ENCODE data around the gene DOCK1.

Gene DOCK1

DNA sequence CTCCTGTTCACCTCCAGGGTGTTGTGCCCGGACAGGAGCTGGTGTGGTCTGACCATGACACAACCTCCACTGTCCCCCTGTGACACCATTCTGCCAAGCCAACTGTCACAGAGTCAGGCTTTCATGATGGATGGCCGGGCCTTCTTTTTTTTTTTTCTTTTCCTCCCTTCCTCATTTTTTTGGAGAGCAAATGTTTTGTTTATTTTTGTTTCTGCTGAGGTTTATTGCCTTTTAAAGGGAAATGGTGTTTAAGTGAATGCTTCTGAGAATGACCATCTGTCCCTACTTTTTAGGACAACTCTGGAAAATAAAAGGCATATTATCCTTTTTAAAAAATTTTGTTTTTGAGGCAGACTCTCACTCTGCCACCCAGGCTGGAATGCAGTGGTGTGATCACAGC, 528.8 kb downstream of the DOCK1 start:
- Histone ChIP-seq H3K79me2 (ENCODE audit: control insufficient read depth, insufficient read depth, low read length, poor library complexity) (no peaks in the 10 kb centered on the region), H3K9ac (ENCODE audit: low read length) (no peak overlapping the region), H3K4ac (ENCODE audit: low read depth, low read length) (no peak overlapping the region), H2BK120ac (ENCODE audit: insufficient read depth, low read length, poor library complexity) (no peak overlapping the region), H4K8ac (ENCODE audit: low read depth, low read length) (no peak overlapping the region), H3K4me2 (ENCODE audit: low read length) (no peak overlapping the region), H3K79me1 (ENCODE audit: low read length) (no peaks in the 10 kb centered on the region), H2AFZ (ENCODE audit: insufficient read depth, low read length, poor library complexity) (no peak overlapping the region), H3K4me1 (ENCODE audit: control insufficient read depth in 1 of 2, insufficient read depth in 2 of 2, low read length in 2 of 2) (no peaks in the 10 kb centered on the region), H3K27ac (ENCODE audit: low read depth, low read length) (no peak overlapping the region), H3K18ac (ENCODE audit: low read length) (no peak overlapping the region), H3K14ac (ENCODE audit: low read length) (no peak overlapping the region), H3K23ac (ENCODE audit: low read length) (no peak overlapping the region), H3K9me3 (ENCODE audit: insufficient read depth, low read depth, low read length) (peaks cover 6% of the 10 kb centered on the region), H3K36me3 (ENCODE audit: control insufficient read depth in 1 of 2, insufficient read depth in 2 of 2, low read length in 2 of 2) (peaks cover 19 to 23% of the 10 kb centered on the region in 2 experiments), H4K91ac (ENCODE audit: low read depth, low read length) (no peak overlapping the region), H2BK5ac (ENCODE audit: low read depth, low read length, poor library complexity) (no peak overlapping the region), H2AK5ac (ENCODE audit: low read length) (no peak overlapping the region), H3K27me3 (ENCODE audit: insufficient read depth, low read length) (no peaks in the 10 kb centered on the region), H3K4me3 (ENCODE audit: low read depth, low read length) (no peak overlapping the region), H2BK12ac (ENCODE audit: low read length) (no peak overlapping the region), H4K12ac (ENCODE audit: low read depth, low read length) (no peak overlapping the region)
- no CpG with 5 or more reads among the region's 2 CpGs for WGBS (ENCODE audit: extremely low coverage, insufficient coverage, insufficient read length)
- no peak for DNase-seq

DNA sequence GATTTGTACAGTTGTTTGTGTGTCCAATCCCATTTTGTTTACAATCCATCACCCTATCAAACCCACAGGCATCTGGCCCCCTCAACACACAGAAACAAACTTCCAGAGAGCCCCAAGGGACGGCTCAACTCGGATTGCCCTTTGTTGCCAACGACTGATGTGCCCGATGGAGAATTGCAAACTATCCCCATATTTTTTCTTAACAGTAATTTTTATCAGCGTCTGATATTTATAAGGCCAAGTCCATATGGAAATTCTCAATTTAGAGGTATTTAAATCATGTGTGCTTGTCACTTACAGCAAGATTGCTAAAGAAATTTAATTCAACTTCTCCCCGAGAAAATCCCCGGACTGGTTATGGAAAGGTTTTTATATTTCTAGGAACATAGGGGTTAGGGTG, 530.0 kb downstream of the DOCK1 start:
- no peak overlapping the region for H3K18ac ChIP-seq (ENCODE audit: low read length)
- peaks cover 21 to 29% of the 10 kb centered on the region in 2 experiments for H3K36me3 ChIP-seq (ENCODE audit: control insufficient read depth in 1 of 2, insufficient read depth in 2 of 2, low read length in 2 of 2)
- no peaks in the 10 kb centered on the region for H3K27me3 ChIP-seq (ENCODE audit: insufficient read depth, low read length)
- no peak overlapping the region for H3K4me3 ChIP-seq (ENCODE audit: low read depth, low read length)
- H4K12ac ChIP-seq (ENCODE audit: low read depth, low read length): no peak overlapping the region
- no peak overlapping the region for H2BK5ac ChIP-seq (ENCODE audit: low read depth, low read length, poor library complexity)
- H3K4me1 ChIP-seq (ENCODE audit: control insufficient read depth in 1 of 2, insufficient read depth in 2 of 2, low read length in 2 of 2): no peaks in the 10 kb centered on the region
- DNase-seq: no peak
- no peak overlapping the region for H3K4me2 ChIP-seq (ENCODE audit: low read length)
- no peak overlapping the region for H2BK120ac ChIP-seq (ENCODE audit: insufficient read depth, low read length, poor library complexity)
- no peaks in the 10 kb centered on the region for H3K79me1 ChIP-seq (ENCODE audit: low read length)
- H3K9me3 ChIP-seq (ENCODE audit: insufficient read depth, low read depth, low read length): peaks cover 3% of the 10 kb centered on the region
- H2AK5ac ChIP-seq (ENCODE audit: low read length): no peak overlapping the region
- no peak overlapping the region for H3K14ac ChIP-seq (ENCODE audit: low read length)
- no peak overlapping the region for H2BK12ac ChIP-seq (ENCODE audit: low read length)
- WGBS (ENCODE audit: extremely low coverage, insufficient coverage, insufficient read length): no CpG with 5 or more reads among the region's 7 CpGs
- H3K9ac ChIP-seq (ENCODE audit: low read length): no peak overlapping the region
- H3K23ac ChIP-seq (ENCODE audit: low read length): no peak overlapping the region
- no peak overlapping the region for H4K91ac ChIP-seq (ENCODE audit: low read depth, low read length)
- H3K27ac ChIP-seq (ENCODE audit: low read depth, low read length): no peak overlapping the region
- no peaks in the 10 kb centered on the region for H3K79me2 ChIP-seq (ENCODE audit: control insufficient read depth, insufficient read depth, low read length, poor library complexity)
- H2AFZ ChIP-seq (ENCODE audit: insufficient read depth, low read length, poor library complexity): no peak overlapping the region
- H3K4ac ChIP-seq (ENCODE audit: low read depth, low read length): no peak overlapping the region
- H4K8ac ChIP-seq (ENCODE audit: low read depth, low read length): no peak overlapping the region

DNA sequence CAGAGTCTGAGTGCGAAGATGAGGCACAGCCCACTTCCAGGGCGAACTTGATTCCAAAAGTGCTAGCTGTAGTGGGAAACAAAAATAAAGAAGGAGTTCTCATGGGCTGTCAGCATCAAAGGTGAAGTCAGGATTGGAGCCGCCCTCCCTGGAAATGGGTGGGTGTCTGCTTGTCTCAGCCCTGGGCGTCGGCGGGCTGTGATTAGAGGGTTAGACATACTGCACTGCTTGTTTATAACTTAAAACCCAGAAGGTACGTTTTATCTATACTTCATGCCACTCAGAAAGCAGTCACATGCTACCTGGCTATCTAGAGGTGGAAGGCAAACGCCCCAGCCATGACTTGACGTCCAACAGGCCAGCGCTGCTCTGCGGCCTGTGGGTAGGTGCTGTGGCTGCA, 535.1 kb downstream of the DOCK1 start:
- Histone ChIP-seq H3K4me1 (ENCODE audit: control insufficient read depth in 1 of 2, insufficient read depth in 2 of 2, low read length in 2 of 2) (no peaks in the 10 kb centered on the region), H3K4ac (ENCODE audit: low read depth, low read length) (no peak overlapping the region), H4K12ac (ENCODE audit: low read depth, low read length) (no peak overlapping the region), H2BK120ac (ENCODE audit: insufficient read depth, low read length, poor library complexity) (no peak overlapping the region), H3K18ac (ENCODE audit: low read length) (no peak overlapping the region), H3K9ac (ENCODE audit: low read length) (no peak overlapping the region), H2AFZ (ENCODE audit: insufficient read depth, low read length, poor library complexity) (no peak overlapping the region), H2AK5ac (ENCODE audit: low read length) (no peak overlapping the region), H2BK5ac (ENCODE audit: low read depth, low read length, poor library complexity) (no peak overlapping the region), H3K4me2 (ENCODE audit: low read length) (no peak overlapping the region), H3K27ac (ENCODE audit: low read depth, low read length) (no peak overlapping the region), H2BK12ac (ENCODE audit: low read length) (no peak overlapping the region), H3K9me3 (ENCODE audit: insufficient read depth, low read depth, low read length) (peaks cover 6% of the 10 kb centered on the region), H3K23ac (ENCODE audit: low read length) (no peak overlapping the region), H3K4me3 (ENCODE audit: low read depth, low read length) (no peak overlapping the region), H3K27me3 (ENCODE audit: insufficient read depth, low read length) (no peaks in the 10 kb centered on the region), H3K79me2 (ENCODE audit: control insufficient read depth, insufficient read depth, low read length, poor library complexity) (no peaks in the 10 kb centered on the region), H4K91ac (ENCODE audit: low read depth, low read length) (no peak overlapping the region), H4K8ac (ENCODE audit: low read depth, low read length) (no peak overlapping the region), H3K36me3 (ENCODE audit: control insufficient read depth in 1 of 2, insufficient read depth in 2 of 2, low read length in 2 of 2) (peaks cover 41% of the 10 kb centered on the region in 2 experiments), H3K14ac (ENCODE audit: low read length) (no peak overlapping the region), H3K79me1 (ENCODE audit: low read length) (no peaks in the 10 kb centered on the region)
- no CpG with 5 or more reads among the region's 11 CpGs for WGBS (ENCODE audit: extremely low coverage, insufficient coverage, insufficient read length)
- no peak for DNase-seq

DNA sequence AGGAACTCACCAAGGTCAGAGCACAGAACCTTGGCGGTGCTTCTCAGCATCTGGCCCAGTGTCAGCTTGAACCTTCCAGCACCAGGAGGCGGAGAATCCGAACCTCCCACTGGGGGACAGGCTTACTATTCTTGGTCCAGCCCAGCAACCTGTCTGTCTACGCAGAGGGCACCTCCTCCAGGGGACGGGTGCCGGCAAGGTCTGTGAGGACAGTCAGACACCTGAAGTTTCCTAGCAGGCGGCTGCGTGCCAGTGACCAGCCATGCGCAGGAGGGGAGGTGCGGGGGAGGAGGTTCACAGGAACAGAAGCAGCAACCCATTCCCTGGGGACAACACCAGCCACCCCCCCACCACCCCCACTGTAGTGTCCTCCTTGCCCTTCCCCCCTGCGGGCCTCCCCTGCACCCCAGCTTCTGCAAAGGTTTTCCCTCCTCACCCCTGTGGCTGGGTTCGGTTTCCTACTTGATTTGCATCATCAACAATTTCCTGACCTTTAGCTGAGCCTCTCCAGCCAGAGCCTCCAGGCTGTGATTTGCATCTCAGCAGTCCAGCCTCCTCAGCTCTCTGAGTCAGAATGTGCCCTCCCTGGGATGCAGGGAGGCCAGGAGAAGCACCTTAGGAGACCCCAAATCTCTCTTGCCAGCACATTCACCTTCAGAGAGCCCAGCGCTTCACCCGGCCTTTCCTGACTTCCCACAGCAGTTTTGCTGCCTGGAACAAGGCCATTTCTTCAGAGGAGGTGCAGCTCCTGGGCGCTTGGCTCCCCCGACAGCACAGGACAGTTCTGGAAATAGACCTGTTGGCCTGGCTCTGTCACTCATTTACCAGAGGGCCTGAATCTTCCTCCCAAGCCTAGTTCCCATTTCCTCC, 536.4 kb downstream of the DOCK1 start:
- no peak overlapping the region for H3K4ac ChIP-seq (ENCODE audit: low read depth, low read length)
- H3K9ac ChIP-seq (ENCODE audit: low read length): no peak overlapping the region
- H2AFZ ChIP-seq (ENCODE audit: insufficient read depth, low read length, poor library complexity): no peak overlapping the region
- no peak overlapping the region for H3K27ac ChIP-seq (ENCODE audit: low read depth, low read length)
- no peak for DNase-seq
- no peak overlapping the region for H2AK5ac ChIP-seq (ENCODE audit: low read length)
- H3K9me3 ChIP-seq (ENCODE audit: insufficient read depth, low read depth, low read length): peaks cover 6% of the 10 kb centered on the region
- H3K27me3 ChIP-seq (ENCODE audit: insufficient read depth, low read length): no peaks in the 10 kb centered on the region
- WGBS (ENCODE audit: extremely low coverage, insufficient coverage, insufficient read length): no CpG with 5 or more reads among the region's 16 CpGs
- no peak overlapping the region for H2BK5ac ChIP-seq (ENCODE audit: low read depth, low read length, poor library complexity)
- H3K4me3 ChIP-seq (ENCODE audit: low read depth, low read length): no peak overlapping the region
- H3K18ac ChIP-seq (ENCODE audit: low read length): no peak overlapping the region
- H2BK12ac ChIP-seq (ENCODE audit: low read length): no peak overlapping the region
- no peak overlapping the region for H3K4me2 ChIP-seq (ENCODE audit: low read length)
- no peak overlapping the region for H3K14ac ChIP-seq (ENCODE audit: low read length)
- H3K79me1 ChIP-seq (ENCODE audit: low read length): no peaks in the 10 kb centered on the region
- H3K36me3 ChIP-seq (ENCODE audit: control insufficient read depth in 1 of 2, insufficient read depth in 2 of 2, low read length in 2 of 2): peaks cover 41 to 42% of the 10 kb centered on the region in 2 experiments
- H3K23ac ChIP-seq (ENCODE audit: low read length): no peak overlapping the region
- no peak overlapping the region for H4K91ac ChIP-seq (ENCODE audit: low read depth, low read length)
- no peak overlapping the region for H4K8ac ChIP-seq (ENCODE audit: low read depth, low read length)
- no peak overlapping the region for H4K12ac ChIP-seq (ENCODE audit: low read depth, low read length)
- H3K79me2 ChIP-seq (ENCODE audit: control insufficient read depth, insufficient read depth, low read length, poor library complexity): no peaks in the 10 kb centered on the region
- no peaks in the 10 kb centered on the region for H3K4me1 ChIP-seq (ENCODE audit: control insufficient read depth in 1 of 2, insufficient read depth in 2 of 2, low read length in 2 of 2)
- H2BK120ac ChIP-seq (ENCODE audit: insufficient read depth, low read length, poor library complexity): no peak overlapping the region

Data from trophoblast cell (in vitro differentiated cells and primary cell).